H1 (cell line): Measurements from ENCODE around the gene TMEM52B. TPM values are rescaled to one million over a fixed set of nuclear protein-coding genes. Genes with fewer than 3 reads are reported as not detected.

ENCODE experiments used
- CTCF ChIA-PET: fragments of 300-600 bp; sonication (Branson Sonifier 250); formaldehyde crosslinking; loops from one replicate; lab custom pipeline; 2021; ENCODE audit not compliant: partially characterized antibody; lab: Charles Lee
- POLR2A ChIA-PET: fragments of 300-600 bp; sonication (Branson Sonifier 250); formaldehyde crosslinking; loops from one replicate; lab custom pipeline; 2021; ENCODE audit warnings: inconsistent platforms; ENCODE audit not compliant: partially characterized antibody; lab: Charles Lee
- DNase-seq, 2 experiments: peaks; one replicate each; pipeline versions ENCODE4 v3.0.0 to v3.0.0-alpha.2; 2010 to 2022; ENCODE audit warnings: low spot score in 2 of 2, low read depth in 1 of 2, mixed read lengths in 1 of 2
- FAIRE-seq: peaks from 2 replicates; lab custom pipeline; 2011; peaks lifted over from hg19 to GRCh38; lab: Jason Lieb, UNC
- H2AFZ ChIP-seq: 2 replicates; pipeline ENCODE4 v1.8.1; 2012; ENCODE audit warnings: low read length, inconsistent platforms
- H2AK5ac ChIP-seq: 2 replicates; pipeline ENCODE4 v1.6.1; 2013; ENCODE audit warnings: low read depth, low read length
- H2BK120ac ChIP-seq: replicated peaks from 2 replicates; pipeline ENCODE3; 2013; ENCODE audit warnings: low read depth, low read length, inconsistent platforms
- H2BK12ac ChIP-seq: 2 replicates; pipeline ENCODE4 v1.6.1; 2013; ENCODE audit warnings: low read depth, low read length
- H2BK15ac ChIP-seq: 2 replicates; pipeline ENCODE4 v1.6.1; 2013; ENCODE audit warnings: low read length
- H2BK20ac ChIP-seq: 2 replicates; pipeline ENCODE4 v1.6.1; 2013; ENCODE audit warnings: low read length
- H2BK5ac ChIP-seq: 2 replicates; pipeline ENCODE4 v1.6.1; 2013; ENCODE audit warnings: low read depth, low read length
- H3K14ac ChIP-seq: 2 replicates; pipeline ENCODE4 v1.6.1; 2013; ENCODE audit warnings: inconsistent platforms; ENCODE audit not compliant: insufficient read length
- H3K18ac ChIP-seq: 2 replicates; pipeline ENCODE4 v1.6.1; 2013; ENCODE audit warnings: low read length; ENCODE audit errors: extremely low read depth
- H3K23ac ChIP-seq: 2 replicates; pipeline ENCODE4 v1.6.1; 2013; ENCODE audit warnings: inconsistent platforms; ENCODE audit not compliant: insufficient read length
- H3K23me2 ChIP-seq: 2 replicates; pipeline ENCODE4 v1.6.1; 2013; ENCODE audit warnings: low read depth, low read length
- H3K27ac ChIP-seq: 2 replicates; pipeline ENCODE4 v1.6.1; 2011; ENCODE audit warnings: low read depth, low read length, inconsistent platforms
- H3K27me3 ChIP-seq, 4 experiments: replicated peaks in 1 of 4; 1 replicate in 1 of 4; 2 replicates in 3 of 4; pipeline versions ENCODE4 v1.6.1 to v1.8.1; 2011 to 2013; ENCODE audit warnings: low read length in 3 of 4, mild to moderate bottlenecking in 3 of 4, inconsistent platforms in 2 of 4, mixed read lengths in 2 of 4, moderate library complexity in 1 of 4; ENCODE audit not compliant: control insufficient read depth in 3 of 4, insufficient read depth in 3 of 4; ENCODE audit errors: extremely low read depth in 1 of 4
- H3K36me3 ChIP-seq, 4 experiments: 2 replicates each; pipeline versions ENCODE4 v1.6.1 to v1.8.1; 2011 to 2013; ENCODE audit warnings: mild to moderate bottlenecking in 4 of 4, low read length in 3 of 4, moderate library complexity in 2 of 4, control low read depth in 1 of 4, inconsistent platforms in 1 of 4; ENCODE audit not compliant: insufficient read depth in 4 of 4, control insufficient read depth in 2 of 4
- H3K4ac ChIP-seq: replicated peaks from 2 replicates; pipeline ENCODE3; 2013; ENCODE audit warnings: low read length, low read depth, mixed read lengths, inconsistent platforms; ENCODE audit not compliant: insufficient read length
- H3K4me1 ChIP-seq, 4 experiments: replicated peaks in 1 of 4; 1 replicate in 1 of 4; 2 replicates in 3 of 4; pipeline versions ENCODE4 v1.6.1 to v1.8.1; 2011 to 2013; ENCODE audit warnings: low read length in 3 of 4, inconsistent platforms in 2 of 4, mixed read lengths in 1 of 4; ENCODE audit not compliant: insufficient read depth in 4 of 4, control insufficient read depth in 3 of 4
- H3K4me2 ChIP-seq, 2 experiments: 2 replicates each; pipeline versions ENCODE4 v1.6.1 to v1.8.1; 2011 to 2013; ENCODE audit warnings: low read depth in 2 of 2, low read length in 2 of 2, control low read depth in 1 of 2, inconsistent platforms in 1 of 2, mild to moderate bottlenecking in 1 of 2; ENCODE audit not compliant: insufficient read depth in 1 of 2
- H3K4me3 ChIP-seq, 4 experiments: fragments of 200-600, 300-600 bp in 1 of 4; sonication (generic), shearing (Covaris generic), sonication (Bioruptor Twin) in 1 of 4; 2 replicates each; pipeline versions ENCODE4 v1.5.1 to v1.8.1; 2011 to 2016; ENCODE audit warnings: low read length in 4 of 4, low read depth in 3 of 4, control low read depth in 2 of 4, inconsistent platforms in 2 of 4, mild to moderate bottlenecking in 2 of 4, mixed read lengths in 1 of 4, moderate library complexity in 1 of 4; ENCODE audit not compliant: insufficient read depth in 2 of 4; ENCODE audit errors: extremely low read depth in 1 of 4
- H3K56ac ChIP-seq: replicated peaks from 2 replicates; pipeline ENCODE3; 2013; ENCODE audit warnings: low read depth, mild to moderate bottlenecking, mixed read lengths, low read length, inconsistent platforms; ENCODE audit not compliant: insufficient read length
- H3K79me1 ChIP-seq: 2 replicates; pipeline ENCODE4 v1.6.1; 2013; ENCODE audit warnings: low read depth, low read length, control low read depth
- H3K79me2 ChIP-seq, 2 experiments: 2 replicates each; pipeline versions ENCODE4 v1.6.1 to v1.8.1; 2012 to 2013; ENCODE audit warnings: low read length in 2 of 2, mild to moderate bottlenecking in 2 of 2, inconsistent platforms in 1 of 2; ENCODE audit not compliant: insufficient read depth in 2 of 2, control insufficient read depth in 1 of 2
- H3K9ac ChIP-seq, 4 experiments: replicated peaks in 1 of 4; 1 replicate in 1 of 4; 2 replicates in 3 of 4; pipeline versions ENCODE4 v1.6.1 to v1.8.1; 2011 to 2013; ENCODE audit warnings: low read depth in 3 of 4, low read length in 3 of 4, control low read depth in 2 of 4, mild to moderate bottlenecking in 2 of 4, moderate library complexity in 2 of 4, inconsistent platforms in 1 of 4; ENCODE audit errors: extremely low read depth in 1 of 4
- H3K9me3 ChIP-seq, 2 experiments: 2 replicates each; pipeline versions ENCODE4 v1.6.1 to v1.8.1; 2012 to 2013; ENCODE audit warnings: mild to moderate bottlenecking in 2 of 2, moderate library complexity in 2 of 2, control low read depth in 1 of 2, inconsistent platforms in 1 of 2, low read depth in 1 of 2, low read length in 1 of 2, mixed read lengths in 1 of 2; ENCODE audit not compliant: insufficient read depth in 2 of 2
- H4K20me1 ChIP-seq, 2 experiments: replicated peaks in 1 of 2; 2 replicates each; pipeline versions ENCODE3 to v1.8.1; 2011 to 2013; ENCODE audit warnings: inconsistent platforms in 2 of 2, low read length in 2 of 2, mild to moderate bottlenecking in 1 of 2; ENCODE audit not compliant: insufficient read depth in 2 of 2, control insufficient read depth in 1 of 2
- H4K5ac ChIP-seq: 2 replicates; pipeline ENCODE4 v1.6.1; 2013; ENCODE audit warnings: low read length, low read depth, mixed read lengths, inconsistent platforms; ENCODE audit not compliant: insufficient read length
- H4K8ac ChIP-seq: 2 replicates; pipeline ENCODE4 v1.8.0; 2013; ENCODE audit warnings: mild to moderate bottlenecking, moderate library complexity, low read length, inconsistent platforms; ENCODE audit not compliant: insufficient read depth; ENCODE audit errors: extremely low read depth
- H4K91ac ChIP-seq: replicated peaks from 2 replicates; pipeline ENCODE3; 2013; ENCODE audit warnings: low read length, mixed read lengths, inconsistent platforms; ENCODE audit not compliant: insufficient read length
- SP4 ChIP-seq: IDR thresholded peaks from 2 replicates; pipeline ENCODE4 v1.6.1; 2012; ENCODE audit warnings: low read length, inconsistent platforms
- WGBS, 2 experiments: shearing (Covaris generic) in 1 of 2; methylation state at CpG; one replicate each; pipeline versions ENCODE4 v1.1.6 to v1.1.7; 2013 to 2015; ENCODE audit warnings: low lambda C conversion rate in 2 of 2, mixed read lengths in 2 of 2, inconsistent platforms in 1 of 2, low coverage in 1 of 2, missing lambda C conversion rate in 1 of 2; ENCODE audit not compliant: insufficient replicate concordance in 2 of 2, insufficient coverage in 1 of 2, insufficient read length in 1 of 2; ENCODE audit errors: extremely low coverage in 1 of 2, missing lambda C conversion rate in 1 of 2; 5-methylcytosine and 5-hydroxymethylcytosine counted together
- polyA plus RNA-seq, 7 experiments: library from polyadenylated mRNA; depleted of rRNA in 3 of 7; stranded (reverse) in 5 of 7; unstranded in 2 of 7; fragments of >200 nt in 5 of 7; fragments of 200-250 nt in 2 of 7; gene quantifications; 1 replicate in 5 of 7; 2 replicates in 1 of 7; 4 replicates in 1 of 7; pipeline versions ENCODE4 v1.2.1 to v1.2.3, GENCODE V29; 2011 to 2013; ENCODE audit warnings: missing spikeins in 2 of 7, mixed read lengths in 2 of 7
- total RNA-seq: library from RNA; stranded (reverse); fragmentation: NEBNext Ultra II Directional; extraction: Animal tissue kit (Norgen Biotek cat#: 25700); gene quantifications from 2 replicates; pipeline ENCODE4 v1.2.1, GENCODE V29; 2021

Gene TMEM52B
- total and polyA plus RNA-seq, 2 of the 8 experiments (the other 6 are each of a cell fraction or from before 2014, with no cell fraction given) = not detected

- no peak overlapping the region for H3K27ac ChIP-seq
- 100% methylated on average over 1 of the region's 1 CpG; no CpG with 5 or more reads in 1 of the 2 experiments for WGBS, 2 experiments
- H2BK15ac ChIP-seq = no peak overlapping the region
- no peaks in the 10 kb centered on the region for H3K27me3 ChIP-seq
- no peak overlapping the region for H3K9ac ChIP-seq
- no peak overlapping the region for H4K91ac ChIP-seq
- no peaks in the 10 kb centered on the region for H3K4me1 ChIP-seq
- no peak overlapping the region for H2BK12ac ChIP-seq
- no peak overlapping the region for H4K5ac ChIP-seq
- CTCF ChIA-PET = interaction anchor here (5.0 kb wide), 1 partner anchor 9 kb away, joined by 30 read pairs; no protein-coding TSS in a partner anchor
- no peaks in the 10 kb centered on the region for H3K23me2 ChIP-seq
- H2AFZ ChIP-seq = no peak overlapping the region
- H3K4me3 ChIP-seq = no peak overlapping the region
- no peak overlapping the region for H2BK20ac ChIP-seq
- no peak overlapping the region for H3K14ac ChIP-seq
- no peak overlapping the region for H2BK120ac ChIP-seq
- no peak overlapping the region for H3K18ac ChIP-seq
- peaks cover 6 to 28% (median 23%) of the 10 kb centered on the region in 4 experiments; a peak in 7 of 8 replicates for H3K36me3 ChIP-seq
- H3K79me2 ChIP-seq = no peaks in the 10 kb centered on the region
- DNase-seq (no peak), FAIRE-seq (no peak)
- H3K56ac ChIP-seq = peak overlapping the region; percentile 12
- POLR2A ChIA-PET = interaction anchor here (1.0 to 1.2 kb wide), 2 partner anchors 10 to 387 kb away, joined by 3 read pairs; partner anchors contain the start of gene MAGOHB
- no peak overlapping the region for H2BK5ac ChIP-seq
- no peak overlapping the region for H3K23ac ChIP-seq
- H3K4ac ChIP-seq = no peak overlapping the region
- H3K79me1 ChIP-seq = no peaks in the 10 kb centered on the region
- H2AK5ac ChIP-seq = no peak overlapping the region
- no peak for TF ChIP-seq SP4
- H4K20me1 ChIP-seq = peaks cover 0 to 2% of the 10 kb centered on the region in 2 experiments
- no peak overlapping the region for H3K4me2 ChIP-seq
- no peak overlapping the region for H4K8ac ChIP-seq
- no peaks in the 10 kb centered on the region for H3K9me3 ChIP-seq
These were observed 47.9 kb downstream of the TMEM52B start for GRCh38 chr12:10226731-10227130.
